Inflammatory macrophage treated with lipopolysaccharide for 1 hour (primary cell): Measurements from ENCODE around the gene SSTR5.

Source experiments
- DNase-seq, 2 donors: peaks; one replicate each; pipeline ENCODE4 v3.0.0-alpha.2; 2020 to 2022

The SSTR5 gene

DNA sequence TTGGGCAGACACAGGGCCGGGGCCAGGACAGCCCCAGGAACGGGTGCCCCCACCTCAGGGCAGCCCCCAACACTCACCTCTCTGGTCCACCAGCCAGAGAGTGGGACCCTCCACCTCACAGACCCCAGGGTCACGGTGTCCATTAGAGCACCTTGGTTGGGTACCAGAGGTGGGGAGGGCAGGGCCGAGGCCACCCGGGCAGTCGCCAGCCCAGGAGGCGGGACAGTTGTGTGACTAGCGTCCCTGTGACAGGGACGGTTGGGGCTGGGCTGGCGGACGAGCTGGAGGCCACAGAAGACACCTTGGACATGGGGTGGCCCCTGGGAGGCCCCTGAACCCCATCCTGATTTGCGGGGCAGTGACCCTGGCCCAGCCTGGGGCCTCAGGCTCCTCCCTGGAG is 35.2 kb downstream of the SSTR5 start:
- DNase-seq = no peak

- DNase-seq = no peak
Measured at GRCh38 chr16:1108299-1109252, 36.0 kb downstream of the SSTR5 start.

DNA sequence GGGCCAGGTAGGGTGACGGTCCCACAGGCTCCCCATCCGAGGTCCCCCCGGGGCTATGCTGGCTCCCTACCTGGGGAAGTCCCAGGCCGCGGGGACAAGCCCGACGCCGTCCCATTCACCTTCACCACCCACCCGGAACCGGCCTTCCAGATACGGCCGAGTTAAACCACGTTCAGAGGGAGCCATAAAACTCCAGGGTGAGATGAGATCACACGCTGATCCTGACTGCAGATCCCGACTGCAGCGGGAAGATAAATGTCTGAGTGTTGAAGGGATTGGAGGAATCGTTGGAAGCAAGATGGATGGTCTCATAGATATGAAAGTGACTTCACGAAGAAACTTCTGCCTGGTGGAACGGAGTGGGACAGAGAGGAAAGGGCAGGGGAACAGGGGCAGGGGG is 37.1 kb downstream of the SSTR5 start:
- DNase-seq = no peak

- DNase-seq = no peak
Measured at GRCh38 chr16:1112506-1113184, 40.1 kb downstream of the SSTR5 start.

DNA sequence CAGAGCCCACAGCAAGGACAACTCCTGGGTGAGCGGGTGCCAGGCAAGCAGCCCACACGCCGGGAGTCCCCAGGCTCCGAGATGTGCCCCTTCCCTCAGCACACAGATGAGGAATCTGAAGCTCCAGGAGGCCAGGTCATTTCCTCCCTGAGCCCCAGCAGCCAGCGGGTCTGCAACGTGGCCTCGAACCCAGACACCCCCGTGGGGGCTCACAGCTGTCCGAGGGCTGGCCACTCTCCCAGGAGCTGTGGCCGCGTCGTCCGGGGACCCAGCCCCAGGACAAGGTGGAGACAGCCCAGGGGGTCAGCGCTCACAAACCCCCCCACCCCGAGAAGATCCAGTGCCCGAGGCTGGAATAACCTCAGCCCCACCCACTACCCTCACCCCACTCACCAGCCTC is 40.9 kb downstream of the SSTR5 start:
- DNase-seq = no peak

DNA sequence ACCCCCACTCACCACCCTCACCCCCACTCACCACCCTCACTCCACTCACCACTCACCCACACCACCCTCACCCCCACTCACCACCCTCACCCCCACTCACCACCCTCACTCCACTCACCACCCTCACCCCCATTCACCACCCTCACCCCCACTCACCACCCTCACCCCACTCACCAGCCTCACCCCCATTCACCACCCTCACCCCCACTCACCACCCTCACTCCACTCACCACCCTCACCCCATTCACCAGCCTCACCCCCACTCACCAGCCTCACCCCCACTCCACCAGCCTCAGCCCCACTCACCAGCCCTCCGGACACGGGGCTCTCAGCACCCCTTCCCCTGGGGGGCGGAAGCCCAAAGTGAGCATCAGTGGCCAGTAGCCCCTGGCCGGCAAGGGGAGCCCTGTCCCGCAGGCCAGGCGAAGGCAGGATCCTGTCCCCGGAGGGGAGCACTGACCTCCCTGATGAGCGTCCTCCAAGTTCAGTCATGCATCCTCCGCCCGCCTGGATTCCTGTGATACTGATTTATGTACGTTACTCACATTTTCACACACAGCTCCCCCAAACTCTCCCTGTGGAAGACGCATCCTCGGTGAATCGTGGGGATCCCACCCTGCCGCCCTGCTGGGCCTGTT is 41.5 kb downstream of the SSTR5 start:
- DNase-seq = no peak

DNA sequence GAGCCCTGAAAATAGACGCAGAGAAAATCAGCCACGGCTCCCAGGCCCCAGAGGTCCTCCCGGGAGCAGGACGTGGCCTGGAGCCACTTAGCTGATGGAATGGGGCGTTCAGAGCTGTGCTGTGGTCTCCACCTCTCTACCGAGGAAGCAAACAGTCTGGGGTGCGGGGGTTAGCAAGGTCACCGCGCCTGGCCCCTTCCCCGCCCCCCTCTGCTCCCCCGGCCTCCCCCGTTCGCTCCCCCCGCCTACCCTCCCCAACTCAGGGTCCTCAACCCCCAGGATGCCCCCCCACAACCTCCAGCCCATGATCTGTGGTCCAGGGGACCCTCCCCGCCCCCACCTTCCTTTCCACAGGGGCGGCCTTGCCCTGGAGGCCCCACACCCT is 44.1 kb downstream of the SSTR5 start:
- DNase-seq = no peak

- no peak for DNase-seq
Measured at GRCh38 chr16:1117176-1117900, 44.8 kb downstream of the SSTR5 start.

GRCh38 chr16:1117926-1118325 is 45.4 kb downstream of the SSTR5 start:
- no peak for DNase-seq

DNA sequence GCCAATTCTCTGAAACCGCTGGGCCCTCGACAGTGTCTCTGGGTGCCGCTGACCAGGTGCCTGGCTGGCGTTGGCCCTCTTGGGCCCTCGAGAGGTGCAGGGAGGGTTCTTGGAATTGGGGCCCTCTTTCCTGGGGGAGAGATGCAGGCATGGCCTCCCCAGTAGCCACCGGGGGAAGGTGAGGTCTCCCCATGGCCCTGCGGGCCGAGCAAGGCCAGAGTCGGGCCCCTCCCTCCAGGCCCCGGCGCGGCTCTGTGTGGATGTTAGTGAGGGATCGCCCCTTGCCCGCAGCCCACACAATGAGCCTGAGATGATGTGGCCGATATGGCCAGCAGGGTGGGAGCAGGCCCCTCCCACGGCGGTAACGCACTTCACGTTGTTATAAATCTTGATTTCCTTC is 46.6 kb downstream of the SSTR5 start:
- DNase-seq = no peak

- DNase-seq = no peak
Measured at GRCh38 chr16:1119766-1120576, 47.4 kb downstream of the SSTR5 start.

DNA sequence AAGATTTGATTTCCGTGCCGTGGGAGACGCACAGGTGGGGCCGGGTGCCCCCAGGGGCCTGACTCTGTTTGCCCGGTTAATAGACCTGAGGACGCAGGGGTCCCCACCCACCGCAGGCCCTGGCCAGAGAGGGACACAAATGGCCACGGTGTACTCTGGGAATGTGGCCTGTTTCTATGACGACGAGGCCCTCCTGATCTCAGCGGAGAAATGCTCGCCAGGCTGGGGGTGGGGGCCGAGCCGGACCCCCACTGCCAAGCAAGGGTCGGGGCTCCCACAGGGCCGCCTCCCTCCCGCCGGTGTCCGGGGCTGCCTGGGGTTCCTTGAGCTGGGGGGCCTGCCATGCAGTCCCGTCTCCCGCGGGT is 48.0 kb downstream of the SSTR5 start:
- DNase-seq = no peak

DNA sequence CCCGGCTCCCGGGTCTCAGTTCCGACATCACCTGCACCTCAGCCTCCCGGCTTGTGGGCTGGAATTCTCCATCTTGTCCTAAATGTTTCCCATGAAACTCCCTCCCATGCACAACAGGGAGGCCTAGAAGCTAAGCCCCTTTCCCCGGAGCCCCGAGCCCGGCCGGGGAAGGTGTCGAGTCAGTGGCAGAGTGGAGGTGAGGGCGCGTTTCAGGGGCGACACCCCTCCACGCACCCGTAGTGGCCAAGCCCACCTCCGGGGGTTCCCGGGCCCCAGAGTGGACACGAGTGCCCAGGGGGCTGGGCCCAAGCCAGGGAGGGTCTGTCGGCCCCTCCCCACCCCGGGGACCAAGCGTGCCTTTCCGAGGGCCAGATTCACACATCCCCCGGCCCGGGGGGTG is 48.5 kb downstream of the SSTR5 start:
- DNase-seq = no peak

DNA sequence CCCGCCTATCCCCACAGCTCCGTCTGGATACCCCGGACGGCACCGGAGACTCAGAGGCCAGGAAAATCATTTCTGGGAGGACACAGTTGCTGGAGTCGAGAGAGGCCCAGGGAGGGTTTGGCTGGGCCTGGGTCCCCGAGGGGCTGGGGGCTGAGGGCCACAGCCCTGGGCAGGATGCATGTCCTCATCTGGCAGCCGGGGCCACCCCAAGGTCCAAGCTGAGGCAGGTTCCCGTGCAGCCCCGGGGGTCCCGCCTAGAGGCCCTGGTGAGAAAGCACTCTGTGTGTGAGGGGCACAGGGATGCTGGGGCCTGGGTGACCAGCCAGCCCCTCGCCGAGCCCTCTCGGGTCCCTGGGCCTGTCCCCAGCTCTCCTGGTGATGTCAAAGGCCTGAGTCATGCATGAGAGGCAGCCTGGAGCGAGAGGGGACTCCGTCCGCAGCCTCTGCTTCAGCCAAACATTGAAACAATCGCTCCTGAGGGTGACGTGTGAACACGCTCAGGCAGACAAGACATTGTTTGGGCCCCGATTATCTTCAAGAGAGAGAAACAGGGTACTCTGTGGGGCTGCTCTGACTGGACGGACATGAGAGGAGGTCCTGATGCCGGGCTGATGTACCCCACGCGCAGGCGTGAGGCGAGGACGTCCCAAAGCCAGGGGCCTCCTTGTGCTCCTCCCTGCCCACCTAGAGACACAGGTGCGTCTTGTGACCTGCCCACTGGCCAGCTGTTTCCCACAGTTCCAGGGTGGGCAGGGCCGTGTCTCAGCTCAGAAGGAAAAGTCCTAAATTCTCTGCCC is 49.3 kb downstream of the SSTR5 start:
- DNase-seq = no peak

DNA sequence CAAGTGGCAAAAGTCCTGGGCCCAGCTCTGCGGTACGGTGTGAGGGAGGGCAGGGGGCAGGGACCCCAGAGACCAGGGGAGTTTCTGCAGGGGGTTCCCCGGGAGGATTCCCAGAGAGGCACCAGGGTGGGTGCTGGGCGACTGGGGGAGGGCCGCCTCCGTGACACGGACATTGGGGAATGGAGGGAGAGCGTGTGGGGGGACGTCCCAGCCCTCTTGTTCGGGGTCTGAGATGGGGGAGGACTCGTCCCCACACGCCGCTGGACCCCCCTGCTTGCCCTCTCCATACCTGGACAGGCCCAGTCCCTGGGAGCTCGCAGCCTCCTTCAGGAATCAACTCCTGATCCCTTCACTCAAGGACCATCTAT is 49.8 kb downstream of the SSTR5 start:
- no peak for DNase-seq

DNA sequence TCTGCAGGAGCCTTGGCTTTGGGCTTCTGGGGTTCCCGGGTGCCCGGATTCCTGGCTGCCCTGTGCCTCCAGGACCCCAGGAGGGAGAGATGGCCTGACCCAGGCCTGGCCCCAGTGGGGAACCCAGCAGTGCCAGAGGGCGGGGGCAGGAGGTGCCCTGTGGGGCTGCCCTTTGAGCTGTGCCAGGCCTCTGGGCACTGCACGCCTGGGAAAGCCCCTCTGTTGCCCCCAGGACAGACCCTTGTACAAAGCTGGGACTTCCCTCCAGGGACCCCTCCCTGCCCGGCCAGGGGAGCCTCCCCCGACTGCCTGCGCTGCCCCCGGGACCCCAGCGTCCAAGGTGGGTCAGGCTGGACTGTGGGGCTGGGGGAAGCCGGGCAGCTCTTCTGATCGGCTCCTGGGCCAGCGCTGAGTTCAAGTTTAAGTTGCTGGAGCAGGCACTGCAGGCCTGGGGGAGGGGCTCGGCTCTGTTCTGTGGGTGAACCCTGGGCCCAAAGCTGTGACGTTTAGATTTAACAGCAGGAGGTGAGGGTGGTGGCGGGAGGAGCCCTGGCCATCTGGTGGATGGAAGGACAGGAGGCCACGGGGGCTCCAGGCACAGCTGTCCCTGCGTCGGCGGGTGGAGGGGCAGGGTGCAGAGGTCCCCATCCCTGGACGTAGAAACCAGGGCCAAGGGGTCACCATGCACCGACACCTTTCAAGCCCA is 51.1 kb downstream of the SSTR5 start:
- no peak for DNase-seq

GRCh38 chr16:1124291-1124690 is 51.7 kb downstream of the SSTR5 start:
- DNase-seq = no peak

GRCh38 chr16:1124795-1125194 is 52.2 kb downstream of the SSTR5 start:
- DNase-seq = no peak

DNA sequence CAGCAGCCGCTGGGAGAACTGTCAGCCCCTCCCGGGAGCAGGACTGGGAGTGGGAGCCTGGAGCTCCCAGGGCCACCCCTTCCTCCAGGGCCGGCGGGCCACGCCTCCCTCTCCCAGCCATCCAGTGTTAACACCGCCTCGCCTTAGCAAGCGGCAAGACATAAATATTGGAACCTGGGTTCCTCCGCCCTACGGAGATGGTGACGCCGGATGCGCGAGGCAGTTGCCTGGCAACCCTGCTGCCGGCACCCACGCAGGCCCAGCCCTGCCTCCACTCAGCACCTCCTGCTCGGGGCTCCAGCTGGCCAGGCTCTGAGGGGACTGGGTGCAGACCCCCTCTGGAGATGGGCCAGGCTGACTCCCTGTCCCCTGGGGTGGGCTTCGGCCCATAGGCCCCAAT is 52.9 kb downstream of the SSTR5 start:
- DNase-seq = no peak

DNA sequence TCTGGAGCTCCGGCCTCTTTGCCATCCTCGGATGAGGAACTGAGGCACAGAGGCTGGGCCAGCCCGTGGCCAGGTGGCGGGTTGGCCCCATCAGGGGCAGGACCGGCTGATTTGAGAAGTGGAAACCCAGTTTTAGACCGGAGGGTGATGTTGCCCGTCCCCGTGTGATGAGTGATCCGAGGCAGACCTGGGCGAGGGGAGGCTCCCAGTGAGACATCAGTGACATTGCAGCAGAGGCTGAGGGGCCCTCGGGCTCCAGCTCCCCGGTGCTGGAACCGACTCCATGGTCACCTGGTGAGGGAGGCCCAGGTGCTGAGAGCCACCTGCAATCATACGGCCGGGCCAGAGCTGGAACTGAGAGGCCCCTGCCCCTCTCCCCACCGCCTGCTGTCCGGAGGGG is 53.5 kb downstream of the SSTR5 start:
- no peak for DNase-seq

DNA sequence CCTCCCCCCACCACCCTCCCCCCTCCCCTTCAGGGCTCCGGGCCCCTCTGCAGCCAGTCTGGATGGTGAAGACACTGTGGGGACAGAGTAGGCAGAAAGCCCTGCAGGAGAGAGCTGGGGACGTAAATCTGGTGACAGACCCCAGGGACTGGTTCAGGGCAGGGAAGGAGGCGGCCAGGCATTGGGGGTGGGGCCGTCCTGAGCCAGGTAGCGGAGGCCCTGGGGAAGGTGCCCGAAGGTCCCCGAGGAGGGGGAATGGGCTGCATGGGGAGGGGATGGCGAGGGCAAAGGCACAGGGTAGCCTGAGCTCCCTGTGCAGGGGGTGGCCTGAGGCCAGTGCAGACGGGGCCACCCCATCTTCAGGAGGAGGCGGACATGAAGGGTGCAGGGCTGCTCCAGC is 54.0 kb downstream of the SSTR5 start:
- DNase-seq = no peak
